HG02840 (cell line): ENCODE results near the gene PARVA.

Experiments
- ATAC-seq: cut with Tn5 transposase; IDR thresholded peaks from one replicate; pipeline ENCODE4 v1.9.1; 2021; ENCODE audit warnings: mild to moderate bottlenecking, moderate library complexity, moderate number of reproducible peaks; ENCODE audit not compliant: unreplicated experiment, low FRiP score

Gene PARVA

GRCh38 chr11:12573707-12574485 lies 196.5 kb downstream of the PARVA start:
- no peak for ATAC-seq

- no peak for ATAC-seq
These were observed 200.6 kb downstream of the PARVA start for GRCh38 chr11:12577725-12578644.

GRCh38 chr11:12581416-12581815 lies 204.0 kb downstream of the PARVA start:
- ATAC-seq: no peak

GRCh38 chr11:12581923-12582322 lies 204.6 kb downstream of the PARVA start:
- ATAC-seq: no peak
